HepG2 (cell line): ENCODE data around the gene ZNF519. TPM values are rescaled to one million over a fixed set of nuclear protein-coding genes. Genes with fewer than 3 reads are reported as not detected.

Experiments used
- ATAC-seq: fragments of 200-7000 bp; cut with Tn5 transposase; 3 replicates; pipeline ENCODE4 v1.9.1; 2020; ENCODE audit warnings: mild to moderate bottlenecking, moderate library complexity
- BruUV-seq: library from RNA; stranded (reverse); fragments of 400-500 nt; replicated peaks from 2 replicates; lab custom pipeline; 2021; lab: Mats Ljungman, UMichigan
- CTCF ChIA-PET: fragments of 300-600 bp; formaldehyde crosslinking; extraction: SDS; loops from one replicate; lab custom pipeline; 2021; ENCODE audit warnings: low total read pairs, inconsistent platforms, low intra/inter-chr PET ratio; lab: Yijun Ruan, JAX
- POLR2A ChIA-PET: fragments of 350-600 bp; sonication (Branson Sonifier 250); formaldehyde crosslinking; loops from one replicate; lab custom pipeline; 2020; ENCODE audit warnings: antibody characterized with exemption, inconsistent platforms; lab: Yijun Ruan, JAX
- DNase-seq: peaks from one replicate; pipeline ENCODE4 v3.0.0-alpha.2; 2015; ENCODE audit warnings: low spot score
- FAIRE-seq: peaks from 3 replicates; lab custom pipeline; 2011; peaks lifted over from hg19 to GRCh38; lab: Jason Lieb, UNC
- H2AFZ ChIP-seq: one replicate; pipeline ENCODE4 v1.6.1; 2011; ENCODE audit warnings: low read length, inconsistent platforms
- H3K27ac ChIP-seq: fragments of 300-600 bp; 3 replicates; pipeline ENCODE4 v1.8.0; 2011; ENCODE audit warnings: mixed run types, mild to moderate bottlenecking, mixed read lengths, low read length, inconsistent platforms; ENCODE audit not compliant: insufficient read depth; ENCODE audit errors: extremely low read length
- H3K27me3 ChIP-seq, 2 experiments: fragments of 200-600 bp in 1 of 2; 2 replicates in 1 of 2; 3 replicates in 1 of 2; pipeline versions ENCODE4 v1.6.0 to v1.8.0; 2011; ENCODE audit warnings: low read length in 2 of 2, mild to moderate bottlenecking in 2 of 2, moderate library complexity in 2 of 2, inconsistent platforms in 1 of 2; ENCODE audit not compliant: insufficient read depth in 2 of 2, control insufficient read depth in 1 of 2
- H3K36me3 ChIP-seq, 2 experiments: fragments of 200-600 bp in 1 of 2; replicated peaks in 1 of 2; 2 replicates in 1 of 2; 3 replicates in 1 of 2; pipeline versions ENCODE4 v1.5.1 to v1.8.0; 2011; ENCODE audit warnings: low read length in 2 of 2, inconsistent platforms in 1 of 2; ENCODE audit not compliant: insufficient read depth in 2 of 2, control insufficient read depth in 1 of 2
- H3K4me1 ChIP-seq: 2 replicates; pipeline ENCODE4 v1.5.1; 2012; ENCODE audit warnings: low read length, inconsistent platforms; ENCODE audit not compliant: insufficient read depth
- H3K4me2 ChIP-seq: 2 replicates; pipeline ENCODE4 v1.6.0; 2011; ENCODE audit warnings: low read depth, low read length, inconsistent platforms
- H3K4me3 ChIP-seq, 3 experiments: fragments of 200-600 bp in 1 of 3; sonication (generic), shearing (Covaris generic) in 1 of 3; replicated peaks in 1 of 3; 2 replicates each; pipeline ENCODE4 v1.5.1; 2011 to 2016; ENCODE audit warnings: low read length in 3 of 3, inconsistent platforms in 2 of 3, low read depth in 2 of 3, mild to moderate bottlenecking in 2 of 3, control low read depth in 1 of 3, mixed read lengths in 1 of 3; ENCODE audit not compliant: insufficient read depth in 1 of 3
- H3K79me2 ChIP-seq: one replicate; pipeline ENCODE4 v1.6.1; 2011; ENCODE audit warnings: low read length, inconsistent platforms; ENCODE audit not compliant: insufficient read depth
- H3K9ac ChIP-seq: 2 replicates; pipeline ENCODE4 v1.6.0; 2011; ENCODE audit warnings: mild to moderate bottlenecking, low read depth, low read length, inconsistent platforms; ENCODE audit not compliant: insufficient read depth
- H3K9me3 ChIP-seq: 2 replicates; pipeline ENCODE4 v1.5.1; 2012; ENCODE audit warnings: mild to moderate bottlenecking, low read length
- H4K20me1 ChIP-seq: 2 replicates; pipeline ENCODE4 v1.6.0; 2011; ENCODE audit warnings: inconsistent platforms, mild to moderate bottlenecking, low read length, moderate library complexity; ENCODE audit not compliant: insufficient read depth
- CCDC6 ChIP-seq: sonication (generic); formaldehyde crosslinking; IDR thresholded peaks from 2 replicates; pipeline ENCODE4 v1.8.1; 2022; ENCODE audit warnings: mild to moderate bottlenecking, missing genetic modification reagents, moderate library complexity
- CENPT ChIP-seq: sonication (generic); formaldehyde crosslinking; IDR thresholded peaks from 2 replicates; pipeline ENCODE4 v1.8.0; 2022; ENCODE audit warnings: low read depth, mild to moderate bottlenecking, moderate library complexity, missing genetic modification reagents
- CTCF ChIP-seq: sonication (generic); formaldehyde crosslinking; IDR thresholded peaks from 2 replicates; pipeline ENCODE4 v1.5.0; 2020; ENCODE audit warnings: mild to moderate bottlenecking, missing genetic modification reagents, moderate library complexity
- FOSL2 ChIP-seq: sonication (generic); formaldehyde crosslinking; IDR thresholded peaks from 2 replicates; pipeline ENCODE4 v1.4.0; 2020; ENCODE audit warnings: missing genetic modification reagents
- HIC2 ChIP-seq: sonication (generic); formaldehyde crosslinking; IDR thresholded peaks from 2 replicates; pipeline ENCODE4 v1.9.0; 2022; ENCODE audit warnings: low read depth, missing genetic modification reagents
- IKZF4 ChIP-seq: sonication (generic); formaldehyde crosslinking; IDR thresholded peaks from 2 replicates; pipeline ENCODE4 v1.5.1; 2020; ENCODE audit warnings: borderline replicate concordance, mild to moderate bottlenecking, low read depth, missing genetic modification reagents; ENCODE audit errors: not compliant biosample characterization
- NBN ChIP-seq: fragments of 450-650 bp; conservative IDR thresholded peaks from 2 replicates; pipeline ENCODE4 v1.6.1; 2017
- RNF2 ChIP-seq: fragments of 450-650 bp; conservative IDR thresholded peaks from 2 replicates; pipeline ENCODE4 v1.6.1; 2016; ENCODE audit warnings: low read depth
- TBX2 ChIP-seq: sonication (generic); formaldehyde crosslinking; IDR thresholded peaks from 2 replicates; pipeline ENCODE4 v1.5.0; 2020; ENCODE audit warnings: missing genetic modification reagents, mild to moderate bottlenecking, borderline replicate concordance
- TCF12 ChIP-seq, 2 experiments: fragments of 450-650 bp in 1 of 2; sonication (generic) in 1 of 2; formaldehyde crosslinking in 1 of 2; IDR thresholded peaks; 2 replicates each; pipeline versions ENCODE4 v1.6.1 to v1.8.0; 2017 to 2022; ENCODE audit warnings: antibody characterized with exemption in 1 of 2, mild to moderate bottlenecking in 1 of 2, missing genetic modification reagents in 1 of 2, moderate library complexity in 1 of 2
- USF2 ChIP-seq, 2 experiments: sonication (generic) in 1 of 2; formaldehyde crosslinking in 1 of 2; IDR thresholded peaks; 2 replicates each; pipeline versions ENCODE4 v1.5.1 to v1.6.1; 2011 to 2020; ENCODE audit warnings: borderline replicate concordance in 1 of 2, low read depth in 1 of 2, low read length in 1 of 2, mild to moderate bottlenecking in 1 of 2, missing genetic modification reagents in 1 of 2, moderate library complexity in 1 of 2
- ZNF605 ChIP-seq: sonication (generic); formaldehyde crosslinking; IDR thresholded peaks from 2 replicates; pipeline ENCODE4 v1.8.0; 2022; ENCODE audit warnings: mild to moderate bottlenecking, missing genetic modification reagents
- WGBS: methylation state at CpG from one replicate; pipeline ENCODE4 v1.1.6; 2017; ENCODE audit warnings: low lambda C conversion rate; 5-methylcytosine and 5-hydroxymethylcytosine counted together
- in situ Hi-C: cut with HindIII; loops from 2 replicates; pipeline ENCODE4 v1.10.0; 2017; ENCODE audit warnings: low pct_unique_long_range_greater_than_20kb; ENCODE audit not compliant: extremely low pct_ligation_motif_present
- intact Hi-C: fragments of 100-400 bp; cut with micrococcal nuclease; formaldehyde crosslinking; loops from one replicate; pipeline ENCODE4 v1.10.0; 2022; ENCODE audit not compliant: unreplicated experiment
- polyA plus RNA-seq, 8 experiments: library from polyadenylated mRNA; depleted of rRNA in 3 of 8; stranded (reverse) in 7 of 8; unstranded in 1 of 8; fragments of >200 nt; fragmentation: Illumina TruSeq in 4 of 8; extraction: Trizol in 4 of 8; gene quantifications; 2 replicates each; pipeline versions ENCODE4 v1.2.1 to v1.2.3, GENCODE V29; 2011 to 2016; ENCODE audit warnings: low read depth in 4 of 8, missing spikeins in 1 of 8, mixed read lengths in 1 of 8; ENCODE audit not compliant: insufficient read depth in 1 of 8
- total RNA-seq, 5 experiments: library from RNA; depleted of rRNA; stranded (reverse); fragments of >200 nt; fragmentation: Illumina TruSeq; extraction: Trizol; gene quantifications; 2 replicates each; pipeline ENCODE4 v1.2.3, GENCODE V29; 2016; ENCODE audit warnings: low read depth in 1 of 5

Gene ZNF519
- total and polyA plus RNA-seq, 2 of the 13 experiments (the other 11 are each of a cell fraction or from before 2014, with no cell fraction given) = 7.3 to 11.1 TPM

- Histone ChIP-seq H3K27ac (no peak overlapping the region), H3K9me3 (no peaks in the 10 kb centered on the region), H2AFZ (no peak overlapping the region), H3K79me2 (no peaks in the 10 kb centered on the region), H3K27me3 (no peaks in the 10 kb centered on the region), H3K4me3 (no peak overlapping the region), H3K9ac (no peak overlapping the region), H3K36me3 (no peaks in the 10 kb centered on the region), H4K20me1 (no peaks in the 10 kb centered on the region), H3K4me1 (no peaks in the 10 kb centered on the region), H3K4me2 (no peak overlapping the region)
- ATAC-seq = peak; percentile 85
- WGBS = 83% methylated on average over 3 of the region's 5 CpGs
- TF ChIP-seq RNF2 (no peak), NBN (no peak), CTCF (CRISPR knock-in tag) (peak; percentile 26; the same call in 1 of the 2 replicates), FOSL2 (CRISPR knock-in tag) (no peak)
- POLR2A ChIA-PET = no interaction called here
- no peak for DNase-seq
- in situ Hi-C loops (no loop called here), intact Hi-C loops (no loop called here)
- CTCF ChIA-PET = no interaction called here
- no peak for FAIRE-seq
- no TSS peak for BruUV-seq
Measured at GRCh38 chr18:14074187-14074586, 58.0 kb downstream of the ZNF519 start.

GRCh38 chr18:14053661-14054060 is 78.6 kb downstream of the ZNF519 start:
- 5% methylated on average over 3 of the region's 4 CpGs for WGBS
- H3K27ac ChIP-seq = no peak overlapping the region
- ATAC-seq = no peak
- intact Hi-C loops (no loop called here), in situ Hi-C loops (no loop called here)
- FAIRE-seq = no peak
- no peak for DNase-seq
- no peaks in the 10 kb centered on the region for H3K79me2 ChIP-seq
- BruUV-seq = no TSS peak
- no peak overlapping the region for H2AFZ ChIP-seq
- H3K4me1 ChIP-seq = no peaks in the 10 kb centered on the region
- H3K36me3 ChIP-seq = no peaks in the 10 kb centered on the region
- ChIA-PET CTCF (no interaction called here), POLR2A (no interaction called here)
- H3K4me3 ChIP-seq = no peak overlapping the region
- no peaks in the 10 kb centered on the region for H4K20me1 ChIP-seq
- H3K9ac ChIP-seq = no peak overlapping the region
- no peaks in the 10 kb centered on the region for H3K9me3 ChIP-seq
- no peak overlapping the region for H3K4me2 ChIP-seq
- H3K27me3 ChIP-seq = no peaks in the 10 kb centered on the region
- no peak for TF ChIP-seq TBX2 (CRISPR knock-in tag)
- TF ChIP-seq CCDC6 (CRISPR knock-in tag) = no peak
- TF ChIP-seq HIC2 (CRISPR knock-in tag) = no peak
- no peak for TF ChIP-seq IKZF4 (CRISPR knock-in tag)
- TF ChIP-seq CENPT (CRISPR knock-in tag) = no peak
- TF ChIP-seq ZNF605 (CRISPR knock-in tag) = no peak
- TF ChIP-seq TCF12 (IDR thresholded peaks at IDR 0.05) = no peak
- no peak for TF ChIP-seq TCF12 (CRISPR knock-in tag; IDR thresholded peaks at IDR 0.05)
- no peak for TF ChIP-seq USF2 (IDR thresholded peaks at IDR 0.05; ENCODE audit: low read depth, low read length)
- no peak for TF ChIP-seq USF2 (CRISPR knock-in tag; IDR thresholded peaks at IDR 0.05; ENCODE audit: borderline replicate concordance)
